Measurements from ENCODE around the gene TMEM255B. TPM values are rescaled to one million over a fixed set of nuclear protein-coding genes. Genes with fewer than 3 reads are reported as not detected.

TMEM255B gene
- total and polyA plus RNA-seq, 4 donors: 6.0 to 19.6 (median 14.8) TPM

GRCh38 chr13:113761136-113761535 lies 2.1 kb downstream of the TMEM255B start:
- H3K27me3 ChIP-seq (ENCODE audit: control insufficient read depth in 3 of 3, insufficient read depth in 3 of 3, low read length in 2 of 3): peaks cover 0 to 60% (median 37%) of the 10 kb centered on the region in 3 donors
- no peak for ATAC-seq (ENCODE audit: insufficient read depth, low FRiP score)
- peak overlapping the region; percentile 3 for H3K4me3 ChIP-seq
- TF ChIP-seq, protein P1, sequence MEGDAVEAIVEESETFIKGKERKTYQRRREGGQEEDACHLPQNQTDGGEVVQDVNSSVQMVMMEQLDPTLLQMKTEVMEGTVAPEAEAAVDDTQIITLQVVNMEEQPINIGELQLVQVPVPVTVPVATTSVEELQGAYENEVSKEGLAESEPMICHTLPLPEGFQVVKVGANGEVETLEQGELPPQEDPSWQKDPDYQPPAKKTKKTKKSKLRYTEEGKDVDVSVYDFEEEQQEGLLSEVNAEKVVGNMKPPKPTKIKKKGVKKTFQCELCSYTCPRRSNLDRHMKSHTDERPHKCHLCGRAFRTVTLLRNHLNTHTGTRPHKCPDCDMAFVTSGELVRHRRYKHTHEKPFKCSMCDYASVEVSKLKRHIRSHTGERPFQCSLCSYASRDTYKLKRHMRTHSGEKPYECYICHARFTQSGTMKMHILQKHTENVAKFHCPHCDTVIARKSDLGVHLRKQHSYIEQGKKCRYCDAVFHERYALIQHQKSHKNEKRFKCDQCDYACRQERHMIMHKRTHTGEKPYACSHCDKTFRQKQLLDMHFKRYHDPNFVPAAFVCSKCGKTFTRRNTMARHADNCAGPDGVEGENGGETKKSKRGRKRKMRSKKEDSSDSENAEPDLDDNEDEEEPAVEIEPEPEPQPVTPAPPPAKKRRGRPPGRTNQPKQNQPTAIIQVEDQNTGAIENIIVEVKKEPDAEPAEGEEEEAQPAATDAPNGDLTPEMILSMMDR (IDR thresholded peaks at IDR 0.05; ENCODE audit: control extremely low read depth, extremely low read depth): no peak
- peaks cover 0 to 4% (median 0%) of the 10 kb centered on the region in 4 donors for H3K36me3 ChIP-seq (ENCODE audit: control insufficient read depth in 4 of 4, insufficient read depth in 4 of 4, low read length in 4 of 4)
- DNase-seq: no peak
- peaks cover 0 to 12% (median 6%) of the 10 kb centered on the region in 5 donors for H3K4me1 ChIP-seq (ENCODE audit: control insufficient read depth in 5 of 5, insufficient read depth in 5 of 5, low read length in 5 of 5)
- H3K9me3 ChIP-seq (ENCODE audit: control insufficient read depth in 4 of 4, insufficient read depth in 3 of 4, low read length in 3 of 4): peaks cover 0 to 3% (median under 1%) of the 10 kb centered on the region in 4 donors
- H3K27ac ChIP-seq (ENCODE audit: low read depth in 1 of 2, low read length in 1 of 2): no peak overlapping the region
- 78 to 81% methylated on average over 7 of the region's 7 CpGs for WGBS, 2 donors
- H3K9ac ChIP-seq (ENCODE audit: insufficient read depth in 1 of 2, low read length in 2 of 2): no peak overlapping the region

DNA sequence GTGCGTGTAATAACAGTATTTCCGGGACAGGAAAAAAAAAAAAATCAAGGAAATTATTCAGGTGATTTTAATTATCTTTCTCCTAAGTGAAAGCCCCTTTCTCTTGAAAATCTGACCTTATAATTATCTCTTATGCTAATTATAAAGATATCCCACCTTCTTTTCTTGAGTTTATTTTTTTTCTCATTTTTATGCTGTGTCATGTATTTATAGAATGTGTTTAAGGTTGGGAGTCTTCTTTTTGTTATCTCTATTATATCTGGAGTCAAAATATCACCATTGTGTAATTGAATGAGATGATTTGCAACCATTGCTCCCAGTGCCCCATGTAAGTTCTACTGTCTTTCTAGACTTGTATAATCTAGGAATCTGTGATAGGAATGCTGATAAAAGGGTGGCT lies 3.0 kb downstream of the TMEM255B start:
- DNase-seq: no peak
- H3K36me3 ChIP-seq (ENCODE audit: control insufficient read depth in 4 of 4, insufficient read depth in 4 of 4, low read length in 4 of 4): peaks cover 0 to 3% (median 0%) of the 10 kb centered on the region in 4 donors
- H3K4me1 ChIP-seq (ENCODE audit: control insufficient read depth in 5 of 5, insufficient read depth in 5 of 5, low read length in 5 of 5): peaks cover 0 to 13% (median 6%) of the 10 kb centered on the region in 5 donors
- ATAC-seq (ENCODE audit: insufficient read depth, low FRiP score): no peak
- H3K4me3 ChIP-seq: no peak overlapping the region
- H3K9ac ChIP-seq (ENCODE audit: insufficient read depth in 1 of 2, low read length in 2 of 2): no peak overlapping the region
- H3K9me3 ChIP-seq (ENCODE audit: control insufficient read depth in 4 of 4, insufficient read depth in 3 of 4, low read length in 3 of 4): peaks cover 0 to 2% (median under 1%) of the 10 kb centered on the region in 4 donors
- H3K27me3 ChIP-seq (ENCODE audit: control insufficient read depth in 3 of 3, insufficient read depth in 3 of 3, low read length in 2 of 3): peaks cover 0 to 55% (median 36%) of the 10 kb centered on the region in 3 donors
- no peak overlapping the region for H3K27ac ChIP-seq (ENCODE audit: low read depth in 1 of 2, low read length in 1 of 2)
- 76 to 82% methylated on average over 2 of the region's 2 CpGs for WGBS, 2 donors
- TF ChIP-seq, protein P1 (IDR thresholded peaks at IDR 0.05; ENCODE audit: control extremely low read depth, extremely low read depth): no peak

- Histone ChIP-seq H3K9me3 (ENCODE audit: control insufficient read depth in 4 of 4, insufficient read depth in 3 of 4, low read length in 3 of 4) (peaks cover 0 to 2% (median 0%) of the 10 kb centered on the region in 4 donors), H3K9ac (ENCODE audit: insufficient read depth in 1 of 2, low read length in 2 of 2) (no peak overlapping the region), H3K36me3 (ENCODE audit: control insufficient read depth in 4 of 4, insufficient read depth in 4 of 4, low read length in 4 of 4) (no peaks in the 10 kb centered on the region), H3K27me3 (ENCODE audit: control insufficient read depth in 3 of 3, insufficient read depth in 3 of 3, low read length in 2 of 3) (peaks cover 0 to 50% (median 31%) of the 10 kb centered on the region in 3 donors), H3K4me3 (no peak overlapping the region), H3K27ac (ENCODE audit: low read depth in 1 of 2, low read length in 1 of 2) (no peak overlapping the region), H3K4me1 (ENCODE audit: control insufficient read depth in 5 of 5, insufficient read depth in 5 of 5, low read length in 5 of 5) (peaks cover 0 to 13% (median 6%) of the 10 kb centered on the region in 5 donors)
- 84 to 85% methylated on average over 11 of the region's 11 CpGs for WGBS, 2 donors
- ATAC-seq (ENCODE audit: insufficient read depth, low FRiP score): no peak
- DNase-seq: no peak
- TF ChIP-seq, protein P1 (IDR thresholded peaks at IDR 0.05; ENCODE audit: control extremely low read depth, extremely low read depth): no peak
Observed at GRCh38 chr13:113762538-113762937, 3.5 kb downstream of the TMEM255B start.

- peaks cover 0 to 47% (median 24%) of the 10 kb centered on the region in 3 donors for H3K27me3 ChIP-seq (ENCODE audit: control insufficient read depth in 3 of 3, insufficient read depth in 3 of 3, low read length in 2 of 3)
- H3K4me1 ChIP-seq (ENCODE audit: control insufficient read depth in 5 of 5, insufficient read depth in 5 of 5, low read length in 5 of 5): peaks cover 0 to 13% (median 4%) of the 10 kb centered on the region in 5 donors
- H3K36me3 ChIP-seq (ENCODE audit: control insufficient read depth in 4 of 4, insufficient read depth in 4 of 4, low read length in 4 of 4): no peaks in the 10 kb centered on the region
- 87 to 92% methylated on average over 13 of the region's 13 CpGs for WGBS, 2 donors
- DNase-seq: no peak
- no peak overlapping the region for H3K4me3 ChIP-seq
- H3K9ac ChIP-seq (ENCODE audit: insufficient read depth in 1 of 2, low read length in 2 of 2): no peak overlapping the region
- peaks cover 0 to 2% (median 0%) of the 10 kb centered on the region in 4 donors for H3K9me3 ChIP-seq (ENCODE audit: control insufficient read depth in 4 of 4, insufficient read depth in 3 of 4, low read length in 3 of 4)
- TF ChIP-seq, protein P1 (IDR thresholded peaks at IDR 0.05; ENCODE audit: control extremely low read depth, extremely low read depth): no peak
- H3K27ac ChIP-seq (ENCODE audit: low read depth in 1 of 2, low read length in 1 of 2): no peak overlapping the region
- ATAC-seq (ENCODE audit: insufficient read depth, low FRiP score): no peak
Observed at GRCh38 chr13:113763254-113763653, 4.2 kb downstream of the TMEM255B start.
